ENCODE measurements around the gene ZFP64. TPM values are rescaled to one million over a fixed set of nuclear protein-coding genes. Genes with fewer than 3 reads are reported as not detected.

The ZFP64 gene
- total and polyA plus RNA-seq, 2 donors (not counting 3 experiments of a cell fraction or from before 2014, with no cell fraction given) = 31.7 to 35.4 TPM

DNA sequence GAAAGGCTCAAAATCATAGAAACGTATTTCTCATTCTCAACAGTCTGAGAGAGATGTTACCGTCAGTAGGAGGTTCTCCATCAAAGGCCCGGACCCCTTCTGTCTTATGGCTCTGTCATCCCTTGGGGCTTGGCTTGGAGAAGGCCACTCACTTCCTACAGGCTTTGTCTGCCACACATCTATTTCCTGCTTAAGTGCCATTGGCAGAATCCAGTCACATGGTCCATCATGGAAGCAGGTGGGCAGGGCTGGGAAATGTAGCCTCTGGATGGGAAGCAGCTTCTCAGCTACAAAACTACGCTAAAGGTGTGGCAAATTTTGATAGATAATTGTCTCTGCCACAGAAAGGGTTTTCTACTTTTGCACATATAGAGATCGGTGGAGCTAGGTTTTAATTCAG, 12.6 kb upstream of the ZFP64 start:
- no peak overlapping the region for H2AFZ ChIP-seq (ENCODE audit: low read depth, low read length)
- no peaks in the 10 kb centered on the region for H3K9me1 ChIP-seq (replicated peaks; ENCODE audit: control insufficient read depth, extremely low read depth, insufficient read depth, low read length)
- intact Hi-C loops (cut with micrococcal nuclease) (no loop called here), dilution Hi-C loops (cut with MboI; ENCODE audit: extremely low pct_ligation_motif_present, low sequenced_read_pairs) (no loop called here)
- ChIA-PET CTCF (no interaction called here), POLR2A (no interaction called here)
- no peak overlapping the region for H3K4me2 ChIP-seq (ENCODE audit: insufficient read depth, low read length)
- no peak for TF ChIP-seq POLR2A (IDR thresholded peaks at IDR 0.05; ENCODE audit: low read depth, low read length)
- TF ChIP-seq POLR2AphosphoS5 (IDR thresholded peaks at IDR 0.05; ENCODE audit: insufficient read depth, low read depth, low read length) = no peak
- TF ChIP-seq FOS (IDR thresholded peaks at IDR 0.05; ENCODE audit: borderline replicate concordance, insufficient read depth, low read length) = no peak
- TF ChIP-seq EZH2 (IDR thresholded peaks at IDR 0.05; ENCODE audit: borderline replicate concordance, low read depth, low read length, severe bottlenecking) = no peak
- no peak for TF ChIP-seq GATA2 (IDR thresholded peaks at IDR 0.05; ENCODE audit: insufficient read depth, insufficient read length, low read depth, low read length)
- TF ChIP-seq, protein P1, sequence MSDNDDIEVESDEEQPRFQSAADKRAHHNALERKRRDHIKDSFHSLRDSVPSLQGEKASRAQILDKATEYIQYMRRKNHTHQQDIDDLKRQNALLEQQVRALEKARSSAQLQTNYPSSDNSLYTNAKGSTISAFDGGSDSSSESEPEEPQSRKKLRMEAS (IDR thresholded peaks at IDR 0.05; ENCODE audit: insufficient read depth, insufficient read length) = no peak
- TF ChIP-seq JUN (IDR thresholded peaks at IDR 0.05; ENCODE audit: borderline replicate concordance, insufficient read depth, insufficient read length, low read depth) = no peak
- no peak for TF ChIP-seq MYC (IDR thresholded peaks at IDR 0.05; ENCODE audit: low read depth, low read length)
- TF ChIP-seq, protein P2, sequence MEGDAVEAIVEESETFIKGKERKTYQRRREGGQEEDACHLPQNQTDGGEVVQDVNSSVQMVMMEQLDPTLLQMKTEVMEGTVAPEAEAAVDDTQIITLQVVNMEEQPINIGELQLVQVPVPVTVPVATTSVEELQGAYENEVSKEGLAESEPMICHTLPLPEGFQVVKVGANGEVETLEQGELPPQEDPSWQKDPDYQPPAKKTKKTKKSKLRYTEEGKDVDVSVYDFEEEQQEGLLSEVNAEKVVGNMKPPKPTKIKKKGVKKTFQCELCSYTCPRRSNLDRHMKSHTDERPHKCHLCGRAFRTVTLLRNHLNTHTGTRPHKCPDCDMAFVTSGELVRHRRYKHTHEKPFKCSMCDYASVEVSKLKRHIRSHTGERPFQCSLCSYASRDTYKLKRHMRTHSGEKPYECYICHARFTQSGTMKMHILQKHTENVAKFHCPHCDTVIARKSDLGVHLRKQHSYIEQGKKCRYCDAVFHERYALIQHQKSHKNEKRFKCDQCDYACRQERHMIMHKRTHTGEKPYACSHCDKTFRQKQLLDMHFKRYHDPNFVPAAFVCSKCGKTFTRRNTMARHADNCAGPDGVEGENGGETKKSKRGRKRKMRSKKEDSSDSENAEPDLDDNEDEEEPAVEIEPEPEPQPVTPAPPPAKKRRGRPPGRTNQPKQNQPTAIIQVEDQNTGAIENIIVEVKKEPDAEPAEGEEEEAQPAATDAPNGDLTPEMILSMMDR (IDR thresholded peaks at IDR 0.05; ENCODE audit: extremely low read depth in 1 of 2, insufficient read depth in 1 of 2, low read depth in 1 of 2, low read length in 2 of 2) = no peak
- no peaks in the 10 kb centered on the region for H3K36me3 ChIP-seq (ENCODE audit: control insufficient read depth in 2 of 2, extremely low read depth in 1 of 2, insufficient read depth in 2 of 2, low read length in 2 of 2)
- H3K4me1 ChIP-seq (ENCODE audit: control insufficient read depth, extremely low read depth, insufficient read depth, low read length) = no peaks in the 10 kb centered on the region
- no peak for DNase-seq (ENCODE audit: low read depth, low spot score)
- no peaks in the 10 kb centered on the region for H3K79me2 ChIP-seq (ENCODE audit: control insufficient read depth, insufficient read depth, low read length)
- H3K27ac ChIP-seq (ENCODE audit: insufficient read depth, low read depth, low read length) = no peak overlapping the region
- H4K20me1 ChIP-seq (replicated peaks; ENCODE audit: control insufficient read depth, extremely low read depth, insufficient read depth, low read length) = no peaks in the 10 kb centered on the region
- no peaks in the 10 kb centered on the region for H3K27me3 ChIP-seq (ENCODE audit: control insufficient read depth in 2 of 2, insufficient read depth in 2 of 2, low read length in 2 of 2)
- no peak overlapping the region for H3K9ac ChIP-seq (replicated peaks; ENCODE audit: extremely low read depth, insufficient read depth, low read length)
- FAIRE-seq = no peak
- H3K9me3 ChIP-seq (replicated peaks; ENCODE audit: control insufficient read depth, insufficient read depth, low read length) = no peaks in the 10 kb centered on the region
- BruUV-seq (replicated peaks) = no TSS peak
- no peak overlapping the region for H3K4me3 ChIP-seq (replicated peaks in 1 of 3; ENCODE audit: insufficient read depth in 1 of 3, low read depth in 1 of 3, low read length in 3 of 3)
